ENCODE measurements around the gene UBE2O.

UBE2O gene

DNA sequence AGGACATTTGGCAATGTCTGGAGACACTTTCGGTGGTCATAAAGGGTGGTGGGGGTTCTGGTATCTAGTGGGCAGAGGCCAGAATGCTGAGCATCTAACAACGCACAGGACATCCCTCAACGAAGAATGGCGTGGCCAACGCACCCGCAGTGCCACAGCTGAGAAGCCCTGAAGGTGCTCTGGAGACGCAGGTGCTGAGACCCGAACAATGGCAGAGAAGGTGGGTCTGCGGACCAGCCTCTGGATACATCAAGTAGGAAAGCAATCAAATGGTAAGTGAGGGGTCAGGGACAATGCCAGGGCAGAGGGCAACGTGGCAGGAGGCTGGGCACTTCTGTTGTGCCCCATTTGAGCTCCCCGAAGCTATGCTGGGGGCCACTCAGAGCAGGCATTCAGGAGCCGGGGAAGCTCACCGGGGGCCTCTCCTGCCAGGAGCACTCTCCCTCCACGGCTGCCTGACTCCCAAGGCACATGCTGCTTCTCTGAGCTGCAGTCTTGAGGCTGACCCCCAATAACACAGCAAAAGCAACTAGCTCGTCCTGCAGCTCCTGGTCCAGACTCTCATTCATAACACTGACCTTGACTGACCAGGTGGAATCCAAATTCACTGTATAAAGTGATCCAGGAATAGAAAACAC, 42.5 kb downstream of the UBE2O start:
- DNase-seq, result no peak

DNA sequence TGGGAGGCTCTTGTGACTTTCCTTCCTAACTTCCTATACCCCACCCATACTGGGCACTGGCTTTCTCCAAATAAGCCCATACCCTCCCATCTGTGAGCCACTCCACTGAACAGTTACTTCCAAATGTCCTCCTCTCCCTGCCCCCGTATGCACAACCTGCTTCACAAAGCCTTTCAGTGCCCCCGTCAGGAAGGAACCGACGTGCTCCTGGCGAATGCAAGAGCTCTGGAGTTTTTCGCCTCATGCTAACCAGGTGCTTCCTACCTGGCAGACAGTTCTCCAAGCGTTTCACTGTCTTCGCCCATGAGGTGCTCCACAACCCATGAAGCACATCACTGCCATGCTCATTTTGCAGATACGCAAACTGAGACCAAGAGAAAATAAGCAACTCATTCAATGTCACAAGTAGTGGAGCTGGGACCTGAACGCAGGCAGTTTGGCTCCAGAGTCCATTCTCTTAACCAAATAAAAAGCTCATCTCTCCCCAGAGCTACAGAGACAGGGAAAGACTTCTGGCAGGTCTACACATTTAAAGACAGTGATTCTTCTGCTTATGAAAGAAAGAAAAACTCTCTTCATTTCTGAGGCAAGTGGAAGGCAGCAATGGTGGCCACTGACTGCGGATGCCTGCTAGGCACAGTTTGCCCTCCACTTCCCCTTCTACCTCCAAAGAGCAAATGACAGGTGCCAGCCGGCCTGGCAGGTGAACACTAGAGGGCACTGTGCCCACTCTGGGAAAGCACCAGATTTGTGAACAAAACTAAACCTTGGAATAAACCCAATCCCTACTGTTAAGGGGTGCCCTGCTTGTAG, 44.7 kb downstream of the UBE2O start:
- DNase-seq, result no peak

DNA sequence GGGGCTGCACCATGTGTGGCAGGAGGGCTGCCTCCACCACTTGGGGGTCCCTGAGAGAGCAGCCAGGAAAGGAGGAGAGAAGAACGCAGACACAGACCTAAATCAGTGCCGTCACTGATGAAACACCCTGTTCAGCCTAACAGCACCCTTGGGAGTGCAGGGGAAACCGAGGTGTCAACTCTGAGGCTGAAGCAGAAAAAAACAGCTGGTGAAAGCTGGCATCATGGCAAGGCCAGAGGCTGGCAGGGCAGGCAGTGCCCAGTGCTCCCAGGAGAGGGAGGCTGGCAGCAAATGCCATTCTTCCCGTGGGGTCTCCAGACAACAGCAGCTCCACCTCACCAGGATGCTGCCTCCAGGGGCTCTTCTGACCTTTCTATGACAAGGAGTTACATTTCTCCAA, 45.4 kb downstream of the UBE2O start:
- DNase-seq, result no peak

DNA sequence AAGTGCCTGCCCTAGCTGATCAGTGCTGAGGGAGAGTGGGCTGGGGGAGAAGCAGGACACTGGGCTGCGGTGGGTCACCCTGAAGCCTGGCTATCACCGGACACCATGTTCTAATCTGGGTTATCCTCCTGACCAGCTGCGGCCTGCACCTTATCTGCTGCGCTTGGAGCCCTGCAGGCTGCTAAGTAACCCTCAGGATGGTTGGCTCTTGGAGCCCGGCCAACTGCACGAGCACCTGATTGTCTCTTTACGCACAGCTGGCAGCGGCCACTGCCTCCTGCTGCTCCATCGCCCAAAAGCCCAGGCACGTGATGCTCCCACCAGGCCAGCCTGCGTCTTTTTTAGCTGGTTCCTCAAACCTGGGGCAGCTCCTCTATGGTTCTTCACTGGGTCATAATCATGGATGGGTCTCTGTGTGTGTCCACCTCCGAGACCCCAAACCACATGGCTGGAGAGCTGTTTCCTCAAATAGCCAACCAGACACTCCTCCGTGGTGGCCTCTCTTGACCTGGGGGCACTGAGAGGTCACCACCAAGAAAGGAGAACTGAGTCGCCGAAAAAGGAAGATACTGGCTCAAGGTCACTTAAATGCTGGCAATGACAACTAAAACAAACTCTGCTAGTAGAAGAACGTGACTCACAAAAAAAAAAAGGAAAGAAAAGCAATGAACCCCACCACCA, 46.8 kb downstream of the UBE2O start:
- no peak for DNase-seq

DNA sequence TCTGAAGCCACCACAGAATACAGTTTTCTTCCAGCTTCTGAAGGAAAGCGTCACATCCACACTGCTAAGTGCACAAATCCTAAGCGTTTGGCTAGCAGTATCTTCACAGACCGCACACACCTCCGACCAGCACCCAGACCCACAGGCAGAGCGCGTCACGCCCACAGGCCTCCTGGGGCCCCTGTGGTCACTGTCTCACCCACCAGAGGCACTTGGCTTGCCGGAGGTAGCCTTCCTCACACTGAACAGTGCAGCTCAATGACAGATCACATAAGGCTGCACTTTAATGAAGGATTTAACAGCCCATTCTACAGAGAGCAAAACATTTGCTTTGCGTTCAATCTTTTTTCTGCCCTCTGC, 47.4 kb downstream of the UBE2O start:
- no peak for DNase-seq

DNA sequence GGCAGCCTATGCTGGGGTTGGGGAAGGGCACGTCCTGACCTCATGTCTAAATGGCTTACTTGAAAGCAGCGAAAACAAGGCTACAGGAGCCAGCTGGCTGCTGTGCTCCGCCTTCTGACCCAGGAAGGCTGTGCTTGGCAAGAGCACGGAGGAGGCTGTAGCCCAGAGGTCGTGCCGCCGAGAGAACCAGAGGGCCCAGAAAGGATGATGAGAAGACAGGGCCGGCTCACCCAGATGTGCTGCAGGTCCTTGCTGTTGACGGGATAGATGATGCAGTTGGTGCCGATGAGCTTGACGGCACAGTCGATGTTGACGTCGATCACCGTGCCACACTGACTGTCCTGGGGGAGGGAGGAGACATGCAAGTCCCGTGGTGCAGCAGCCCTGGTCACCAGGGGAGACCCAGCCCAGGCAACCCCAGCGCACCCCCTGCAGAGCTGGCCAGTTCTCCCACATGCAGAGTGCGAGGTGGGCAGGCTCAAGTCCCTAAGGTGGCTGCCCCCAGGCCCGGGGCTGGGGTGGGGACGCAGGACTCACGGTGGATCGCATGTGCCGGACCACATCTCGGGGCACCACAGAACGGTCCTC, 47.9 kb downstream of the UBE2O start:
- no peak for DNase-seq

DNA sequence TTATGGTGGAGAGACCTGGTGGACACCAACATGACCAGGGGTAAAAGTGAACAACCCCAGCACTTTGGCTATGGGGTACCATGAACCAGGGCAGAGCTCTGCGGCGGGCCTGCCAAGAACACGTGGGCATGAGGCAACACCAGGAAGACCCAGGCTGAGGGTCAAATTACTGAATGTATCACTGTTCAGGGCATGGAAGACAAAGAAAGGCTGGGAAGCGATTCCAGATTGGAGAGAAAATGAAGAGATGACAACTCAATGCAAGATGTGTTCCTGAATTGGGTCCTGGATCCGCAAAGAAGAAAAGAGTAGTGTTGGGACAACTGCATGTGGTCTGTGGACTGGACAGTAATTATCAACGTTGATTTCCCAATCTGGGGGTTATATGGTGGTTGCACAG, 48.7 kb downstream of the UBE2O start:
- no peak for DNase-seq

DNA sequence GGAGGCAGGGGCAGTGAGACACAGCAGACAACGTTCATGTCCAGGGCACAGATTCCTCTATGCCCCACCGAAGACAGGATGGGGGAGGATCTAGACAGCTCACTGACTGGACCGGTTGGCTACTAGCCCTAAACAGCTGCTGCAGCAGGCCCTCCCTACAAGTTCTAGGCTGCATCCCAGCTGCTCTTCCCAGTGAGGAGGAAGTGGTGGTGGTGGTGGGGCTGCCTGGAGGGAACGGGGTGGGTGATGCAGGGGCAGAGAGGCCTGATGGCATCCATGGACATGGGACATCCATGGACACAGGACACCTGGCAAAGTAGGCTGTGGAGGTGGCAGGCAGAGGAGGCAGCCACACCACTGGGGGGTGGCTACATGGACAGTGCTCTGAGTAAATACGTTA, 50.2 kb downstream of the UBE2O start:
- DNase-seq, result no peak

DNA sequence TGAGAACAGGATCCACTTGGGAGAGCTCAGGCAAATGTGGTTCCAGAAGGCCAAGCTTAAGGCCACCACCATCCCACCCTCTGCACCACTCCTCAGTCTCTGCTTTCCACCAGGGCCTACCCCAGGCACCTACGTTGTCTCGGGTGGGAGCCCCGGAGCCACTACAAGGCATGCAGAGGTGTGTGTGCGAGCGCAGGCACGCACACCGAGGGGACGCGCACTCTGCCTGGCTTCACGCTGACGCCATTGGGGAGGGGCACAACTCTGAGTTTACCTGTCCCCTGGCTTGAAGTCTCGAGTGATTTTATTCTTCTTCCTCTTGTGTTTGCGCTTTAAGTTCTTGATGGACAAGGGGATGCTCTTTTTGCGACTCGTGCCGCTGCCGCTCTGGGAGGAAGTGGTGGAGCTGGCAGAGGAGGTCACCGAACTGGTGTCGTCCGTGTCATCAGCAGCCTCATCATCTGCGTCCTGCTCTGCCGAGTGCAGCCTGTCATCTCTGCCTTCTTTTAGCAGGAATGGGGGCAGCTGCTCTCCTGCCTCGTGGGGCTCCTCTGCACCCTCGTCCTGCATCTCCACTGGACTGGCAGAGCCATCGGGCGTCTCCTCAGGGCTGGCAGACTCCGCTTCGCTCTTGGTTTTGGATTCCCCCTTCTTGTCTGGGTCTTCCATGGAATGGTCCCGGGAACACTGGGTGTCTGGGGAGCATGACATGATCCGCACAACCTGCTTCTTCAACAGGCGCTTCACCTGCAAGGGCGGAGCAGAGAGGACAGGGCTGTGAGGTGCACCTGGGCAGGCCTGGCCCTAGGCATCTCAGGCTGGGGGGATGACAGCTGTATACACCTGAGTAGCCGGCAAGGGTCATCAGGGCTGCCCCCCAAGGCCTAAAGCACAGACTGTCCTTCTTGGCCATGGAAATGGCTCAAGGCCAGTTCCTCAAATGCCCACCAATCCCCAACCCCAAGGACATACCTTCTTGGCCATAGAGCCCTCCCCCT, 53.5 kb downstream of the UBE2O start:
- no peak for DNase-seq

DNA sequence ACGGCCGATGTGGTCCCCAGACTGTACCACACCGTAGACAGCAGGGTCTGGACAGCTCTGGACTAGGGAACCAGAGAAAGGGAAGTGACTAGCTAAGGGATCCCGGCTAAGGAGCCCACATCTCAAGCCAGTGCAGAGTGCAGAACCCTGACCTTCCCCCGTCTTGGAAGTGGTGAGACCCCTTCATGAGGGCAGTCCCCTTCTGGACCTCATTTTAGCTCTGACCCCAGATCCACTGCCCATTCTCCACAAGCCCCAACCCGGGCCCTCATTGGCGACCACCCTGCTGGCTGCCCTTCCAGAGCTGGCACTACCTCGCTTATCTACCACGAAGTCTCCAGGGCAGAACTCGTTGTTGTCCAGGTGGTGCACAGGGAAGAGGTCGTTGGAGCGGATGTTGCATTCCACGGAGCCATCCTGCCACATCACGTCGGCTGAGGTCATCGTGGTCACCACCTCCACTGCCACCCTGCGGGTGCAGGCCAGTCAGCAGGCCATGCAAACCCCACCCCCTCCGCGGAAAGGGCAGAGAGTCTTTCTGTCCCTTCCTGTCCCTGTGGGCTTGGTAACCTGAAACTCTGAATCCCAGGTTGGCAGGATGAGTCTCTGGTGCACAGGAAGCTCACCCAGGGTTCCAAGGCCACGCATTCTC, 54.3 kb downstream of the UBE2O start:
- DNase-seq, result no peak

DNA sequence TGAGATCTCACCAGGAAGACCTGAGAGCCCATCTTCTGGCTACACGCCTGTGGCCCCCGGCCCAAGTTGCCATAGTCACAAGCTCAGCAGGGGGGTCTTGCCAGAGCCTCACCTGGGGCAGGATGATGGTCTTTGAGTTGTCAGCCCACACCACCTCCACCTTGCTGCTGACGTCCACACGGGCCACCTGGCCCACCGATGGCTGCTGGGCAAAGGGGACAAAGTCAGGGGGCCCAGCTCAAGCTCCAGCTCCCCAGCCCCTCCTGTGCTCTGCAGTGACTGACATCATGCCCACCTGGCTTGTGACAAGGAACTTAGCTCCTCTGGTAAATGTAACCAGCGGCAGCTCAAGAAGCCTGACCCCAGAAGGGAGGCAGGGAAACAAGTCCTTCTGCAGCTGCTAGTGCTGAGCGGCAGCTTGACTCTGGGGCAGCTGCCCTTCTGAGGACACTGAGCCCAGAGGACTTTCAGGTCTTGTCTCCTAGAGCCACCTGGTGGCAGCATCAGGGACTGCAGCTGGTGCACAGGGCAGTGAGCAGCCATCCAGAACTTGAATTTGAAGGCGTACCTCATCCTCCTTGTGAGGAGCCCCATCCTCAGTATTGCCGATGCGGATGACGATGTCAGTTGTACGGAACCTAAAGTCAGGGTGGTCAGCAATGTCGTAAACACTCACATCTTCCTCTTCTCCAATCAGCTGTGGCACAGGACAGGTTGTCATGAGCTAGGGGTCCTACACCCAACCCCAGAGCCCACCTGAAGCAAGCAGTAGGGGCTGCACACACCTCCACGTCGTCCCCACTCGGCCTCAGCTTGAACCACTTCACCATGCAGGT, 55.0 kb downstream of the UBE2O start:
- no peak for DNase-seq

DNA sequence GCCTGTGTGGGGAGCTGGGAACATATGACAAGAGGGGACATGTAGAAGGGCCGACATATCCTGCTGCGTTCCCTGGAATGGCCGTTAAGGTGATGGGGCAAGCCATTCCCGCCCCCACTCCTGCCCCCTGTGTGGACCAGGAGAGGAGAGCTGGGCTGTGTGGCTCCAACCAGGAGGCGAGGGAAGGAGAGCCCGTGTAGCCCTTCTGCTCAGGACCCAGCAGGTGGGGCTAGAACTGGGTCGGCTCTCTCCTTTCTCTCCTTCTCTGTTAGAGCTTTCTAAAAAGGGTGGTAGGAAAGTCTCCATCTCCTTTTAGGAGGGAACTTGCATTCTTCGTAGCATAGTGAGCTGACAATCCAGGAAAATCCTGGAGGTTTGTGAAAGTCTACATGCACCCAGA, 55.8 kb downstream of the UBE2O start:
- no peak for DNase-seq

DNA sequence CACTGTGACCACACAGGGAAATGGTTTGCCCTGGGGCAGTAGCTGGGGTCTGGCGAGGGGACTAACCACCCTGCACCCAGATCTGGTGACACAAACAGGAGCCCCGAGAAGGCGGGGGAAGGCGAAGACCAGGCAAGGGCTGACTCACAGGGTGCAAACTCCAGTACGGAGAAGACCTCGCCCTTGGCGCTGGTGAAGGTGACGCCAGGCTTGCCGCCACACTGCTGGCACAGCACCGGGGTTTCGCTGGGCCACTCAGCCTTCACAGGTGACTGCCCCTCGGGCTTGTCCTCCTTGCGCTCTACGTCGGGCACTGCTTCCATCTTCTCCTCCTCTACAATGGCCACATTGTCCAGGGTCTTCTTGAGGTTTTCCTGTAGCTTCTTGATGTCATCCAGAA, 57.0 kb downstream of the UBE2O start:
- DNase-seq, result no peak

DNA sequence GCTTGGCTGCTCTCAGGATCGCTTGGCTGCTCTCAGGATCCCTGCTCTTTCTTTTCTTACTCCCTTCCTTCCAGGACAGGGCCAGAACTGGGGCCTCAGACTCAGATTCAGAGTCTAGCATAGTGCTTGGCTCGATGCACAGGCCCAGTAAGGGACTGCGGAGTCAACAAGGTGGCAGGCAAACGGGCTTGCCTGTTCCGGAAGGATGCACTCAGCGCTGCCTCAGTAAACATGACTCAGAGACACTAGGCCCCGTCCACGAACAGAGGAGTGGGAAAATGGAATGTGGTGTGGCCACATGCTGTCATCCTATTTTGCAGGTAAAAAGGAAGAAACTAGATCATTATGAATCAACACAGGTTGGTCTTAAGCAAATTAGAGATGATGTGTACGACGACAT, 58.8 kb downstream of the UBE2O start:
- no peak for DNase-seq

DNA sequence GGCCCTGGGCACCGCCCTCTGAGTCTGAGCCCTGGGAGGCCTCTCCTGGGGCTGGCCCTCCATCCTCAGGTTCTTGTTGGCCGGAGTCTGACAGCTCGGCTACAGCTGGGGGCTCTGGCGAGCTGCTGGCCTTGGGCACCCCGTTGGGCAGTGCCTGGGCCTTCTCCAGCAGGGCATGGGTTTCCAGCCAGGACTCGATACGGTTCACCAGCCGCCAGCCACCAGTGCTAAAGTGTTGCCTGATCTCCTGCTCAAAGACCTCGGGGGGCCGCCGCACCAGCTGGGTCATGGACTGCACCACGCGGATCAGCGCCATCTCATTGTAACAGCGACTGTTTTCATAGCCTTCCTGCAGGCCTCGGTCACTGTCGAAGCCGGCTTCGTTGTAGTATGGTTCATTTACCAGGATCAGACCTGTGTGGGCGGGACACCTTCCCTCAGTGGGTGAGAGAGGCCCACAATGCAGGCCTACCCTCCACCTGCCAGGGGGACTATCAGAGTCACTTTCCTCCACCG, 61.7 kb downstream of the UBE2O start:
- no peak for DNase-seq

DNA sequence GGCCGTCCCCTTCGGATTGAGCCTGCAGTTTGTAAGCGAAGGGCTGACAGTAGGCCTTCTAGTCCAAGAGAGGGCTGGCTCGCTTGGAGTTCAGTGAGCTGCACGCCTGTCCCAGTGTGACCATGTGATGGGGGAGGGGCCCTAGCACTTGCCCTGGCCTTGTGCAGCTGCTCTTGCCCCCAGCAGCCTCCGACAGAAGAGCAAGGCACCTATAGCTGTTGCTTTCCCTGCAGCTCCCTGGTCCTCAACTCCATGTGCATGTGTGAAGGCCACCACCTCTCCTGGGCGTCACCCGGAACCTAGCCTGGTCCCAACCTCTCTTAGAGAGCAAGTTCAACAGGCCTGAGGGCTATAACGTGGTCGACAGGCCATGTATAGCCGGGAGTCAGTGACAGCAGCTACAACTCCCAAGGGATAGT, 62.9 kb downstream of the UBE2O start:
- DNase-seq, result no peak

DNA sequence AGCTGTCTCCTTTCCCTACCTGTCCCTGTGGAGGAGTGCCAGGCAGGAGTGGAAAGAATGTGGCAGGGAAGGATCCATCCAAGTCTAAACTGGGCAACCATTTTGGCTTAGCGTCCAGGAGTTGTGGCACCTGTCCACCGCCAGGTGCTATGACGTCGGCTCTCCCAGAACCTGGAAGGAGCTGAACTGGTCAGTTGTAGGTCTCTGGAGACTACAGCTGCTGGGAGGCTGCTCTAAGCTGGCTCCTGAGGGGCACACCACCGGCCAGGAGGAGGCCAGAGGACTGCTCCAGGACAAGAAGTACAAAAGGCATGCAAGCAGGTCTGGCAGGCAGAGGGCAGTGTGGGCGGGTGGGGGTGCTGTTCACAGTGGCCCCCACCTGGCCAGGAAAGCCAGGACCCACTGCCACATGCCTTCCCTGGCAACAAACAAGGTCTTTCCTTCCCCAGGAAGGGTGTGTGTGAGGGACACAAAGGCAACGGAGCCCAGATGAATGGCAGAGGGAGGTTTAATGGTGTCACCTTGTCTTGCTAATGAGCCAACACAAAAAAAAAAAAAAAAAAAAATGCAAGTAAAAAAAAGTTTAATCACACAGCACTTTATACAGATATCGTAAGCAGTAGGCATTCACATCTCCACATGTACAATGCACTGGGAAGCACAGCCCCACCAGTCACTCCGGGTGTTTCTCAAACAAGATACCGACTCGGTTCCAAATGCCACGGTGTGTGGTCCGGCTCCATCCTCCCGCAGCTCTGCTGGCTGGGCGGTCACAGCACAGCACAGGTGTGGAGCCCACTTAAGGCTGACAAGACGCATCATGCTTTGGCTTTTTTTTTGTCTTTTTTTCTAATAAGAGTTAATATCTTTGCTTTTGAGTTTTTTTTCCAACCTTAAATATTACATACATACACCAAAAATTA, 63.7 kb downstream of the UBE2O start:
- DNase-seq, result no peak

DNA sequence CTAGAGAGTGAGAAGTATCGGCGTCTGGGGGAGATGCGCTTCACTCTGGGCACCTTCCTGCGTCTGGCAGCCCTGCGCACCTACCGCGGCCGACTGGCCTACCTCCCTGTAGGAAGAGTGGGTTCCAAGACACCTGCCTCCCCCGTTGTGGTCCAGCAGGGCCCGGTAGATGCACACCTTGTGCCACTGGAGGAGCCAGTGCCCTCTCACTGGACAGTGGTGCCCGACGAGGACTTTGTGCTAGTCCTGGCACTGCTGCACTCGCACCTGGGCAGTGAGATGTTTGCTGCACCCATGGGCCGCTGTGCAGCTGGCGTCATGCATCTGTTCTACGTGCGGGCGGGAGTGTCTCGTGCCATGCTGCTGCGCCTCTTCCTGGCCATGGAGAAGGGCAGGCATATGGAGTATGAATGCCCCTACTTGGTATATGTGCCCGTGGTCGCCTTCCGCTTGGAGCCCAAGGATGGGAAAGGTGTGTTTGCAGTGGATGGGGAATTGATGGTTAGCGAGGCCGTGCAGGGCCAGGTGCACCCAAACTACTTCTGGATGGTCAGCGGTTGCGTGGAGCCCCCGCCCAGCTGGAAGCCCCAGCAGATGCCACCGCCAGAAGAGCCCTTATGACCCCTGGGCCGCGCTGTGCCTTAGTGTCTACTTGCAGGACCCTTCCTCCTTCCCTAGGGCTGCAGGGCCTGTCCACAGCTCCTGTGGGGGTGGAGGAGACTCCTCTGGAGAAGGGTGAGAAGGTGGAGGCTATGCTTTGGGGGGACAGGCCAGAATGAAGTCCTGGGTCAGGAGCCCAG, 65.8 kb downstream of the UBE2O start:
- DNase-seq, result no peak

Measured in SIG-M5 (cell line).